Naive thymus-derived CD8-positive, alpha-beta T cell (primary cell): ENCODE measurements around the gene SVOPL. TPM values are rescaled to one million over a fixed set of nuclear protein-coding genes. Genes with fewer than 3 reads are reported as not detected.
"Not testable (repeated sequence)": the region's sequence is repeated elsewhere in the genome, so short reads cannot be mapped to it uniquely, and the experiment has no call there.

Source experiments
- ATAC-seq, 2 donors: fragments of 150-1000 bp; cut with Tn5 transposase in 1 of 2; sonication (Bioruptor Pico), chemical (Tn5 transposase) in 1 of 2; 1 replicate in 1 of 2; 2 replicates in 1 of 2; pipeline ENCODE4 v1.10.0; 2021; ENCODE audit warnings: mild to moderate bottlenecking in 2 of 2, moderate library complexity in 2 of 2
- POLR2A ChIA-PET: fragments of 350-600 bp; sonication (Branson Sonifier 250); formaldehyde crosslinking; loops from one replicate; lab custom pipeline; 2021; ENCODE audit warnings: antibody characterized with exemption; lab: Charles Lee
- DNase-seq, 10 donors: peaks; one replicate each; pipeline versions ENCODE4 v3.0.0 to v3.0.0-alpha.2; 2020 to 2022
- H3K27ac Mint-ChIP-seq, 10 donors: one replicate each; pipeline ENCODE4 v1.8.0; 2020 to 2022; ENCODE audit warnings: mild to moderate bottlenecking in 10 of 10, mixed read lengths in 10 of 10, moderate library complexity in 4 of 10, inconsistent platforms in 1 of 10
- H3K27me3 Mint-ChIP-seq, 5 donors: one replicate each; pipeline ENCODE4 v1.8.0; 2021 to 2022; ENCODE audit warnings: mixed read lengths in 5 of 5
- H3K36me3 Mint-ChIP-seq, 3 donors: one replicate each; pipeline ENCODE4 v1.8.0; 2020 to 2022; ENCODE audit warnings: mixed read lengths in 3 of 3, mild to moderate bottlenecking in 2 of 3, inconsistent platforms in 1 of 3
- H3K4me1 Mint-ChIP-seq, 4 donors: one replicate each; pipeline ENCODE4 v1.8.0; 2021 to 2022; ENCODE audit warnings: mixed read lengths in 4 of 4
- H3K4me3 Mint-ChIP-seq, 10 donors: one replicate each; pipeline ENCODE4 v1.8.0; 2020 to 2022; ENCODE audit warnings: mild to moderate bottlenecking in 10 of 10, mixed read lengths in 10 of 10, moderate library complexity in 6 of 10, inconsistent platforms in 1 of 10
- H3K9me3 Mint-ChIP-seq, 9 donors: one replicate each; pipeline ENCODE4 v1.8.0; 2020 to 2022; ENCODE audit warnings: mixed read lengths in 9 of 9, mild to moderate bottlenecking in 3 of 9, inconsistent platforms in 1 of 9, moderate library complexity in 1 of 9
- polyA plus RNA-seq, 3 donors: library from polyadenylated mRNA; unstranded; fragments of 300-500 nt; fragmentation: Illumina TruSeq; gene quantifications; one replicate each; pipeline ENCODE4 v1.2.3, GENCODE V29; 2021
- total RNA-seq, 8 experiments: library from RNA in 2 of 8; stranded (reverse) in 2 of 8; gene quantifications; one replicate each; pipeline ENCODE4 v1.2.3 and lab custom pipeline; 2021 to 2026

SVOPL gene
- total RNA-seq, result not detected
- 1 to 10 TPM; 3.0 to 8.2 (median 3.7) TPM for polyA plus RNA-seq
- total RNA-seq (lab: John Stamatoyannopoulos, UW), result 0 to 0.43 (median 0) reads per million in 6 experiments

- no peaks in the 10 kb centered on the region for H3K36me3 Mint-ChIP-seq
- DNase-seq (no peak), ATAC-seq (no peak)
- no peaks in the 10 kb centered on the region for H3K4me1 Mint-ChIP-seq
- no peaks in the 10 kb centered on the region for H3K9me3 Mint-ChIP-seq
- H3K27me3 Mint-ChIP-seq, result no peaks in the 10 kb centered on the region
- POLR2A ChIA-PET, result no interaction called here
- H3K4me3 Mint-ChIP-seq, result no peak within 1 kb of the TSS
- H3K27ac Mint-ChIP-seq, result peak within 1 kb of the TSS in 1 of 10 donors; percentile 8
Measured at GRCh38 chr7:138700857-138701536, at the start of gene SVOPL. TSS of gene SVOPL (minus strand) at chr7:138701362. CDS start at chr7:138679045, 22,317 bp downstream.

- H3K36me3 Mint-ChIP-seq, result no peaks in the 10 kb centered on the region
- DNase-seq, result no peak
- POLR2A ChIA-PET, result interaction anchor here (1.1 kb wide), 1 partner anchor 9 kb away, joined by 3 read pairs; no protein-coding TSS in a partner anchor
- peaks cover 34 to 62% (median 58%) of the 10 kb centered on the region in 4 donors for H3K4me1 Mint-ChIP-seq
- no peaks in the 10 kb centered on the region for H3K9me3 Mint-ChIP-seq
- no peak for ATAC-seq
- H3K27me3 Mint-ChIP-seq, result no peaks in the 10 kb centered on the region
- no peak overlapping the region for H3K4me3 Mint-ChIP-seq
- H3K27ac Mint-ChIP-seq, result peak overlapping the region; percentile 70 to 99 (median 90)
Measured at GRCh38 chr7:138750473-138750872, 49.3 kb upstream of the SVOPL start.

GRCh38 chr7:138749960-138750359 is 48.8 kb upstream of the SVOPL start:
- no peaks in the 10 kb centered on the region for H3K36me3 Mint-ChIP-seq
- DNase-seq (peak in 1 of 10 donors; percentile 7), ATAC-seq (no peak)
- no peaks in the 10 kb centered on the region for H3K9me3 Mint-ChIP-seq
- H3K4me1 Mint-ChIP-seq, result peaks cover 37 to 63% (median 60%) of the 10 kb centered on the region in 4 donors
- H3K4me3 Mint-ChIP-seq, result no peak overlapping the region
- peak overlapping the region; percentile 70 to 95 (median 89) for H3K27ac Mint-ChIP-seq
- POLR2A ChIA-PET, result interaction anchor here (0.6 kb wide), 2 partner anchors 129 to 354 kb away, joined by 5 read pairs; no protein-coding TSS in a partner anchor
- H3K27me3 Mint-ChIP-seq, result no peaks in the 10 kb centered on the region

- Mint-ChIP-seq H3K27ac (peak overlapping the region in 9 of 10 donors; percentile 44 to 91 (median 72)), H3K9me3 (no peaks in the 10 kb centered on the region), H3K4me1 (peaks cover 36 to 61% (median 59%) of the 10 kb centered on the region in 4 donors), H3K36me3 (no peaks in the 10 kb centered on the region), H3K4me3 (no peak overlapping the region), H3K27me3 (no peaks in the 10 kb centered on the region)
- POLR2A ChIA-PET, result interaction anchor here (0.6 kb wide), 1 partner anchor 11 kb away, joined by 3 read pairs; no protein-coding TSS in a partner anchor
- DNase-seq (no peak), ATAC-seq (no peak)
Measured at GRCh38 chr7:138748666-138749065, 47.5 kb upstream of the SVOPL start.

- H3K36me3 Mint-ChIP-seq, result no peaks in the 10 kb centered on the region
- peaks cover 26 to 41% (median 36%) of the 10 kb centered on the region in 4 donors for H3K4me1 Mint-ChIP-seq
- no peaks in the 10 kb centered on the region for H3K9me3 Mint-ChIP-seq
- H3K27me3 Mint-ChIP-seq, result no peaks in the 10 kb centered on the region
- DNase-seq, result no peak
- H3K27ac Mint-ChIP-seq, result peak overlapping the region in 1 of 10 donors; percentile 9
- no peak for ATAC-seq
- H3K4me3 Mint-ChIP-seq, result no peak overlapping the region
- POLR2A ChIA-PET, result no interaction called here
Measured at GRCh38 chr7:138746073-138746472, 44.9 kb upstream of the SVOPL start.

- Mint-ChIP-seq H3K27me3 (no peaks in the 10 kb centered on the region), H3K27ac (peak overlapping the region in 4 of 10 donors; percentile 1 to 66 (median 25)), H3K4me1 (peaks cover 19 to 32% (median 27%) of the 10 kb centered on the region in 4 donors), H3K9me3 (no peaks in the 10 kb centered on the region), H3K36me3 (no peaks in the 10 kb centered on the region), H3K4me3 (no peak overlapping the region)
- POLR2A ChIA-PET, result no interaction called here
- DNase-seq (peak in 3 of 10 donors; percentile 16 to 28 (median 26)), ATAC-seq (peak; percentile 42 to 77)
Measured at GRCh38 chr7:138745189-138745588, 44.0 kb upstream of the SVOPL start.

GRCh38 chr7:138741453-138741735 is 40.2 kb upstream of the SVOPL start:
- ATAC-seq, result no peak
- peaks cover 0 to 2% (median 0%) of the 10 kb centered on the region in 9 donors for H3K9me3 Mint-ChIP-seq
- no peaks in the 10 kb centered on the region for H3K36me3 Mint-ChIP-seq
- no peak overlapping the region for H3K4me3 Mint-ChIP-seq
- POLR2A ChIA-PET, result interaction anchor here (2.0 kb wide), 1 partner anchor 11 kb away, joined by 4 read pairs; no protein-coding TSS in a partner anchor
- H3K27ac Mint-ChIP-seq, result peak overlapping the region in 1 of 10 donors; percentile 3
- DNase-seq, result no peak
- no peaks in the 10 kb centered on the region for H3K27me3 Mint-ChIP-seq
- peaks cover 10 to 24% (median 13%) of the 10 kb centered on the region in 4 donors for H3K4me1 Mint-ChIP-seq

GRCh38 chr7:138739859-138740258 is 38.7 kb upstream of the SVOPL start:
- DNase-seq, result no peak
- ATAC-seq, result no peak
- H3K36me3 Mint-ChIP-seq, result no peaks in the 10 kb centered on the region
- H3K9me3 Mint-ChIP-seq, result peaks cover 0 to 2% (median 0%) of the 10 kb centered on the region in 9 donors
- no peaks in the 10 kb centered on the region for H3K27me3 Mint-ChIP-seq
- peaks cover 5 to 12% (median 6%) of the 10 kb centered on the region in 4 donors for H3K4me1 Mint-ChIP-seq
- no peak overlapping the region for H3K4me3 Mint-ChIP-seq
- POLR2A ChIA-PET, result interaction anchor here (2.0 kb wide), 1 partner anchor 13 kb away, joined by 4 read pairs; no protein-coding TSS in a partner anchor
- peak overlapping the region in 1 of 10 donors; percentile 32 for H3K27ac Mint-ChIP-seq

- Mint-ChIP-seq H3K27ac (peak overlapping the region in 3 of 10 donors; percentile 32 to 56 (median 54)), H3K9me3 (peaks cover 0 to 2% (median 0%) of the 10 kb centered on the region in 9 donors), H3K4me3 (no peak overlapping the region), H3K4me1 (peaks cover 5 to 10% (median 5%) of the 10 kb centered on the region in 4 donors), H3K27me3 (no peaks in the 10 kb centered on the region), H3K36me3 (no peaks in the 10 kb centered on the region)
- peak; percentile 68 to 89 (median 79) for DNase-seq
- POLR2A ChIA-PET, result interaction anchor here (0.6 to 1.0 kb wide), 2 partner anchors 282 to 578 kb away, joined by 5 to 8 read pairs; no protein-coding TSS in a partner anchor
- ATAC-seq, result peak; percentile 95 to 99
Measured at GRCh38 chr7:138738551-138739335, 37.6 kb upstream of the SVOPL start.

- Mint-ChIP-seq H3K4me1 (peaks cover 5 to 10% (median 5%) of the 10 kb centered on the region in 4 donors), H3K27me3 (peaks cover 0 to 1% (median 0%) of the 10 kb centered on the region in 5 donors), H3K9me3 (peaks cover 0 to 2% (median 0%) of the 10 kb centered on the region in 9 donors), H3K4me3 (no peak overlapping the region), H3K27ac (no peak overlapping the region), H3K36me3 (no peaks in the 10 kb centered on the region)
- DNase-seq (no peak), ATAC-seq (no peak)
- POLR2A ChIA-PET, result interaction anchor here (0.6 to 1.0 kb wide), 4 partner anchors 11 to 577 kb away, joined by 3 to 8 read pairs (median 4); no protein-coding TSS in a partner anchor
Measured at GRCh38 chr7:138738114-138738513, 37.0 kb upstream of the SVOPL start.

- DNase-seq (no peak), ATAC-seq (no peak)
- Mint-ChIP-seq H3K36me3 (no peaks in the 10 kb centered on the region), H3K9me3 (peaks cover 0 to 2% (median 0%) of the 10 kb centered on the region in 9 donors), H3K4me3 (no peak overlapping the region), H3K27ac (peak overlapping the region in 1 of 10 donors; percentile 7), H3K4me1 (peaks cover 6 to 10% (median 8%) of the 10 kb centered on the region in 4 donors), H3K27me3 (peaks cover 0 to 1% (median 0%) of the 10 kb centered on the region in 5 donors)
- POLR2A ChIA-PET, result no interaction called here
Measured at GRCh38 chr7:138735399-138735798, 34.2 kb upstream of the SVOPL start.

GRCh38 chr7:138731733-138732132 is 30.6 kb upstream of the SVOPL start:
- H3K27ac Mint-ChIP-seq, POLR2A ChIA-PET, H3K27me3 Mint-ChIP-seq: not testable (repeated sequence)

More at GRCh38 chr7:138731733-138732132, 30.6 kb upstream of the SVOPL start:
- not testable (repeated sequence) for DNase-seq, H3K36me3 Mint-ChIP-seq, H3K9me3 Mint-ChIP-seq, ATAC-seq, H3K4me3 Mint-ChIP-seq, H3K4me1 Mint-ChIP-seq
